HG03571 (cell line): Measurements from ENCODE around the gene SAG.
A peak's percentile ranks its signal among the peaks of the same experiment; 100 is the strongest.

Experiments
- ATAC-seq: cut with Tn5 transposase; IDR thresholded peaks from one replicate; pipeline ENCODE4 v1.9.1; 2021; ENCODE audit not compliant: unreplicated experiment

The SAG gene

GRCh38 chr2:233353769-233354499 lies 46.3 kb downstream of the SAG start, which contains the start of gene DGKD:
Gene DGKD, plus strand, starts transcription at chr2:233354494. Its CDS starts 25 bp downstream, at chr2:233354519.
- ATAC-seq, result peak; percentile 43

GRCh38 chr2:233354500-233354924 lies 46.9 kb downstream of the SAG start:
- ATAC-seq, result peak; percentile 10

- no peak for ATAC-seq
These were observed 47.5 kb downstream of the SAG start for GRCh38 chr2:233354971-233355574.

GRCh38 chr2:233355916-233356315 lies 48.3 kb downstream of the SAG start:
- no peak for ATAC-seq

- ATAC-seq, result no peak
These were observed 49.1 kb downstream of the SAG start for GRCh38 chr2:233356546-233357308.

- no peak for ATAC-seq
These were observed 50.7 kb downstream of the SAG start for GRCh38 chr2:233358335-233358734.

GRCh38 chr2:233358947-233359346 lies 51.3 kb downstream of the SAG start:
- no peak for ATAC-seq

- ATAC-seq, result no peak
These were observed 52.2 kb downstream of the SAG start for GRCh38 chr2:233359823-233360222.

GRCh38 chr2:233360771-233361176 lies 53.2 kb downstream of the SAG start:
- ATAC-seq, result no peak

- ATAC-seq, result no peak
These were observed 53.7 kb downstream of the SAG start for GRCh38 chr2:233361297-233361696.

- no peak for ATAC-seq
These were observed 55.1 kb downstream of the SAG start for GRCh38 chr2:233362742-233363141.

GRCh38 chr2:233363744-233364235 lies 56.2 kb downstream of the SAG start:
- ATAC-seq, result no peak

- no peak for ATAC-seq
These were observed 58.4 kb downstream of the SAG start for GRCh38 chr2:233365861-233366520.

- ATAC-seq, result no peak
These were observed 60.0 kb downstream of the SAG start for GRCh38 chr2:233367586-233367985.

- ATAC-seq, result no peak
These were observed 61.1 kb downstream of the SAG start for GRCh38 chr2:233368756-233369155.

GRCh38 chr2:233369462-233369861 lies 61.8 kb downstream of the SAG start:
- no peak for ATAC-seq

GRCh38 chr2:233369897-233370685 lies 62.5 kb downstream of the SAG start:
- ATAC-seq, result no peak

- ATAC-seq, result no peak
These were observed 64.0 kb downstream of the SAG start for GRCh38 chr2:233371641-233372040.

- ATAC-seq, result no peak
These were observed 65.2 kb downstream of the SAG start for GRCh38 chr2:233372855-233373254.

- no peak for ATAC-seq
These were observed 65.7 kb downstream of the SAG start for GRCh38 chr2:233373316-233373715.
